ENCODE measurements around the gene FMO1. TPM values are rescaled to one million over a fixed set of nuclear protein-coding genes. Genes with fewer than 3 reads are reported as not detected.

The FMO1 gene
- polyA plus RNA-seq, 1 donor: 215 TPM

Other genes starting within 250 kb of the FMO1 start
- 0.28 TPM for gene FMO3, start 157.6 kb upstream of the FMO1 start, polyA plus RNA-seq (ENCODE audit: insufficient read length)
- gene FMO2, start 63.2 kb upstream of the FMO1 start, polyA plus RNA-seq (ENCODE audit: insufficient read length): 1.1 TPM
- 28.2 TPM for gene FMO4, start 65.7 kb downstream of the FMO1 start, polyA plus RNA-seq (ENCODE audit: insufficient read length)
- gene PRRC2C, start 237.0 kb downstream of the FMO1 start, polyA plus RNA-seq (ENCODE audit: insufficient read length): 153 TPM

Measured in left kidney (tissue), 1 donor.